ENCODE measurements around the gene C2CD4D. TPM values are rescaled to one million over a fixed set of nuclear protein-coding genes. Genes with fewer than 3 reads are reported as not detected.
A peak's percentile ranks its signal among the peaks of the same experiment; 100 is the strongest.

The C2CD4D gene
- total RNA-seq, 1 experiment from 2014 or later: not detected

DNA sequence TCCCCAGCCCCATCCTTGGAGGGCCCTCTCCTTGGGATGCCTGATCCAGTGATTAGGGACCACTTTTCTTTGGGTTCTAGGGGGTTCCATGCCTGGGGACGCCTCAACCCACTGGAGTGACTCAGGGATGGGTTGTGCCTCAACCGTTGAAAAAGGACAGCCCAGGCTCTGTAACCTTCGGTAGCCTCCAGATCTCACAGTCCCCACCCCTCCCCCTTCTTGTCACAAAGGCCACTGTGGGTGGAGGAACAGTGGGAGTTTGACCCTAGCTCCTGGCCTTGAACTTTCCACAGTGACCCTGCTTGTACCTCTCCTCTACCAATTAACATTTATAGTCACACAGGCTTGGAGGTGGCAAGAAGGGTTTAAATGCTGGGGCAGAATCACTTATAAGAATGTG lies 5.4 kb downstream of the C2CD4D start:
- DNase-seq (ENCODE audit: low read depth): no peak

DNA sequence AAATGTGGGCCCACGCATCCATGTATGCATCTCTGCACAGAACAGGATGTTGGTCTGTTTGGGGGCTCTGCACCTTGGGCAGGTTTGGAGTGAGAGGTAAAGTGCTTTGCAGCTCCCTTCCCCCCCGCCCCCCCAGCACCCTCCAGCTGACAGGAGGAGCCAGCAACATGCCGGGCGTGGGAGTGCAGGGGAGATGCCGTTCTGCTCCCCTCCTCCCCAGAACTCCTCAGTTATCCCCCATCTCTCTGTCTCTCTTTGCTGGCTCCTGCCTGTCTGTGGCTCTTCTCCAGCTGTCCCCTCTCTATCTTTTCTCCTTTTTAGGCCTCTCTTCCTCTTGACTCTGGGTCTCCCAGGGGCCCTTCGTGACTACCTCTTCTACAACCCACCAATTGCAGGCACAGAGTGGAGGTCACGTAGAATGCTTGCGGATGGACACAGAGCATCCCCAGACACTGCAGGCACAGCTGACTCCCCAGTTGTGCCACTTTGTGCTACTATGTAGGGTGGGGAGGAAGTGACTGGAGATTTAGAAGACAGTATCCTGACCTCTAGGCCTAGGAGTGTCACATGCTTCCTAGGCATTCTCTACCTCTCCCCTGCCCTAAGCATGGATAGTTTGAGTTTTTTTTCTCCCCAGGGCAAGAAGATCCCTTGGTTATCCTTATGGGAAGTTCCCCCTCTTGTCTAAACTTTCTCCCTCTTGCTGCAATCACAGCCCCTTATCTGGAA lies 6.3 kb downstream of the C2CD4D start:
- DNase-seq (ENCODE audit: low read depth): no peak

DNA sequence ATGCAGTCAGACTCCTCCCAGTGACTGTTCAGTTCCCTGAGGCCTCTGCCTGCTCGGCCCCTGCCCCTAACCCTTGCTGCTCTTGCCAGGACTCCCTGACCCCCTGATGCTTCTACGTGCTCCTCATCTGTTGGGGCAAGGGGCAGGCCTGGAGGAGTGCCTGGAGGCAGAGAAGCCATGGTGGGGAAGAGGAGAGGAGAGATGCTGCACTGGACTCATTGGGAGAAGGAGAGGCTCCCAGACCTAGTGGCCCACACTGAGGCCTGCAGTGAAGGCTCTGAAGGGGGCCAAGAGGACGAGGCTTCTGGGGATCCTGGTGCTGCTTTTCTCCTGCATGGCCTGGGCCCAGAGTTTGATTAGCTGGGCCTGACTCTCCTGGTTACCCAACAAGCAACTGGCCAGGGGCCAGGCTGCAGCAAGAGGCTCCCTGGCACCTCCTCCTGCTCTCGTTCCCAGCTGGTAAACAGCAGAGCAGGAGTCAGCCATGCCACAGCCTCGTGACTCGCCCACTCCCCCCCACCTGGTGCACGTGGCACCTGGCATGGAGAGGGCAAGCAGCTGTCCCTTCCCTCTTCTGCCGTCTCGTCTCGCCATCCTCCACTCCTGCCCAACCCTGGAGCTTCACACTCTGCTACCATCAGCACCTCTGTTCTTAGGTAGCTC lies 7.2 kb downstream of the C2CD4D start:
- DNase-seq (ENCODE audit: low read depth): peak; percentile 72

DNA sequence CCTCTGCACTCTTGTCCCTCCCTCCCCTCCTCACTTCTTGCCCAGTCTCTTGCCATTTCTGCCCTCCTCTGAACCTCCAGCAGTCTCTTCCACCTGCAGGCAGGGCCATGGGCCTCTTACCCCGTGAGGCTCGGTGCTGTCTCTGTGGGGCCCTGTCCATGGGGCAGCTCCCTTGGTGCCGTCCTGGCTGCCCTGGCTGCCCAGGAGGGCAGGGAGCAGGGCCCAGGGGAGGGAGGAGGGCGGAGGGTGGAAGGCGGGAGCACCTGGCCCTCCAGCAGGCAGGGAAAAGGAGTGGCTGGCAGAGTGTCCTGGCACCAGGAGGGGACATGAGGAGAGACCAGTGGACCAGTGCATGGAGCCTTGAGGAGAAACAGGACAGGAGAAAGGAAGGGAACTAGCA lies 8.0 kb downstream of the C2CD4D start, which contains the start of gene RORC:
Gene RORC (minus strand): TSS at position 198 of the 400 bp plus-strand sequence. CDS start 38 bp downstream, at position 160.
- DNase-seq (ENCODE audit: low read depth): no peak

DNA sequence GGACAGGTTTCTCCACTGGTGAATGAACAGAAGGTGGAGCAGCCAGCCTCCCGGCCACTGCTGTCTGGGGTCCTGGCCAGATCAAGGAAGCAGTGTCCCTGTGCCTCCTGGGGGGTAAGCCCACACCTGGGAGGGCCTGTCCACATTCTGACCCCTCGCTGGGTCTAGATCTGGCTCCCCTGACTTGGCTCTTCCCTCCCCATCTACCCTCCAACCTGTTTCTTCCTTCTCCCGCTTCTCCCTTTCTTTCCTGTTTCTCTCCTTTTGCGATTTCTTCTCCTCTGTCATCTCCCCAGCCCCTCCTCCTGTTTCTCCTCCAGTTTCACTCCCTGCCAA lies 8.4 kb downstream of the C2CD4D start:
- no peak for DNase-seq (ENCODE audit: low read depth)

DNA sequence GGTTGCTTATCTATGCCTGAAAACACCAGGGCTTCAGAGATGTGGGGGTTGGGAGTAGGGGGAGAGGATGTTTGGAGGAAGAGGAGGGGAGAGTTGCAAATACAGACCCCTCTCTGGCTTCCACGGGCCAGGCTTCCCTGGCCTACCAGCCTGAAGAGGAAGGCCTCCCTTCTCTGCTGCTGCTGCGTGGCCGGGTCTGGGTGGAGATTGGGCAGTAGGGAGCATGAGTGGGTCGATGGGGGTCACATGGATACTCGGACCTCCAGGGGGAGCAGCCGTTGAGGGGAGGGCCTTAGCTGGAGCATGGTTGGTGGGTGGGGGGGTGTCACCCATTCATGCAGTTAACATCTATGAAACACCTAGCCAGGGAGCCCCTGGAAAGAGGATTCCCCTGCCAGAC lies 9.6 kb downstream of the C2CD4D start:
- DNase-seq (ENCODE audit: low read depth): no peak

DNA sequence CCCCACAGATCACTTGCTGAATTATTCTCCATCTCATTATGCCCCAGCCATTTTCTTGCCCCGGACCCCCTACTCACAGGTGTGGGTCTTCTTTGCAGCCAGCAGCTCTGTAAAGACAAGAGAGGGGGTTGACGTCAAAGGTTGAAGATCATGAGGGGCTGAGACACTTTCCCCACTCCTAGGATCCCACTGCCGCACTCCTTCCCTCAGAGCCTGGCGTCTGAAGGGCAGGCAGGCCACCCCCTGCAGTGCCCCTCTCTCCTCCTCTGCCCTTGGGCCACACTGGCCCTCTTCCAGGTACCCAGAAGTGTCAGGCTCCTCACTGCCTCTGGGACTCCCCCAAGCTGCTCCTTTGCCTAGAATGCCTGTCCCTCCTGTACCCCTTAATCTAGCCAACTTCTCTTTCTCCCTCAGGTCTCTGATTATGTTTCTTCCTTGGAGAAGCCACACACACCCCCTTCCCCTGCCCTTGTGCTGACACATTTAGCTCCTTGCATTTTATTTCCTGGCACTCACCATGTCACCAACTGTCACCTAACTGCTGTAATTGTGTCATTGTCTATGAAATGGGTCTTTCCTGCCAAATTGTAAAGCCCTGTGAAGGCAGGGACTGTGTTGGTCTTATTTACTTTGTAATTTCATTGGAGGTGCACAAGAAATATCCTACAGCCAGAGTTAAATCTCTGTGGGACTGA lies 10.1 kb downstream of the C2CD4D start:
- DNase-seq (ENCODE audit: low read depth): no peak

DNA sequence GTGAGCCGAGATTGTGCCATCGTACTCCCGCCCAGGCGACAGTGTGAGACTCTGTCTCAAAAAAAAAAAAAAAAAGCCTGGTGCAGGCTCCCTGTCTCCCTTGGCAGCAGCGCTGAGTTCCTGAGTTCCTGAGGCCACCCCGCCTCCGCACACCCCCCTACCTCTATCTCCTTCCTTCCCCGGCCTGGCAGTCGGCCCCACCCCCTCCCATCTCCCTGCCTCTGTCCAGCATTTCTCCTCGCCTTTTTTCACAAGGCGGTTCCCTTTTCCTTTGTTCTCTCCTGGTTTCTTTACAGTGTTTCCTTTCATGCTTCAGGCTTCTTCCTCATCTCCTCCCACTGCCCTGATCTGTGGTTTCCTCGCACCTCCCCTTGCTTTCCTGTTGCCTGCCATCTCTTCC lies 10.7 kb downstream of the C2CD4D start:
- DNase-seq (ENCODE audit: low read depth): no peak

DNA sequence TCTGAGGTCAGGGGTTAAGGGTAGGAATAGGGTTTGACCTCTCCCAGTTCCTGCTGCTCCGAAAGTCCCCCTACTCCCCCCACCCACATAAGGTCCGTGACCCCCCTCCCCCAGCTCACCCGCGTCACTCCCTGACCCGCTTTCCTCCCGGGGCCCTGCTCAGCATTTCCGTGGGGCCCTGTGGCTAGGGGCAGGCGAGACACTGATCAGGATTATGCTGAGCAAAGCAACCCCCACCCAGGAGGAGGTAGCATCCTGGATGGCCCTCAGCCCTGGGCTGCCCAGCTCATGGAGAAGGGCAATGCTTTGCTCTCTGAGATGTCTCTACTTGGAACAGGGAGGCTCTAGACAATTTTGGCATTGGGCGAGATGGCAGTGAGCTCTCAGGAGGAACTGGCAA lies 11.8 kb downstream of the C2CD4D start:
- DNase-seq (ENCODE audit: low read depth): no peak

DNA sequence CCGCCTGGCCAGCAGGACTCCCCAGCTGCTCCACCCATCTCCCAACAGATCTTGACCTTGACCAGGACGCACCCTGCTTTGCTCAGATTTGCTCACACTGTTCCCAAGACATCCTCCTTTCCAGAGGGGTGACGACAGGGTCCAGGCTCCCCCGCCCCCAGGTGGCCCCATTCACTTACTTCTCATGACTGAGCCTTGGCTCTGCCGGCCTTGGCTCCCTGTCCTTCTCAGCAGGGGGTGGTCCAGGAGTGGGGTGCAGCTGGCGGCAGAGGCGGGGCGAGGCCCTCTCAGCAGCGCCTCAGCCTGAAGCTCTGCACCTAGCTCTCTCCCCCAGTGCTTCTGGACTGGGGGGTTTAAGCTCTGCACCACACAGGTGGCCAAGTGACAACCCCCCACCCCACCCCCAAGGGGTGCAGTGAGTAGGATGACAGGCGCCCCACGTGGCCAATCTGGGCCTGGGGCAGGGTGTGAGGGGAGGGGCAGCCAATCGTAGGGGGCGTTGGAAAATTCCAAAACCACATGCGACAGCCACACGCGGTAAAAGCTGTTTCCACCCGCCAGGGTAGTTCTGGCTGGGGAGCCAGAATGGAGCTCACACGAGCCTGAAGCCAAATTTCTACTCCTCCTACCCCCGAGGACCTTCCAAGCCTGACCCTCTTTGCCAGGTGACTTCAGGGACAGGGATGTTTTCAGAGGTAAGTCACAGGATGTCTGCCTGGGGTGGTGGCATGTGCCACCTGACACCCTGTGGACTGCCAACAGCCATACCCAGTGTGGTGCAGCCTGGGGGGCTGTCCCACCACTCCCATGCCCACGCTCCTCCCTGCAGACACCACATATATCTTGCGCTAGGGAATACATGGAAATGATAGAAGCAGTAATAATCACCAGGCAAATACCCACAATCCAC lies 13.6 kb downstream of the C2CD4D start:
- DNase-seq (ENCODE audit: low read depth): no peak

DNA sequence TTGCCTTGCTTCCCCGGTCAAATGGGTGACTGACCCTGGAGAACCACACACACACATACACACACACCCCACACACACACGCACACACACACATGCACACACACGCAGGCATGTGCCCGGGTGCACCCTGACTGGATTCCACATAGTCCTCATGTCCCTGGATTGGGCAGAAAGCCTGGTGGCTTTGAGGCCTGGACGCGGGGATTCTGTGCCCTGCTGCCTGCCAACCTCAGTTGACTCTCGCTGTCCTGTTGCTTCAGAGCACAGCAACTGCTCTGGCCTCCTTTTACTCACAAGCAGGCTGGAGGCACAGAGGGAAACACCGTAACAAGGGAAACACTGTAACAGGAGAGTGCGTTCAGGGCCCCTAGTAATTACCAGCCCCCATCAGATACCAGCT lies 14.4 kb downstream of the C2CD4D start:
- no peak for DNase-seq (ENCODE audit: low read depth)

DNA sequence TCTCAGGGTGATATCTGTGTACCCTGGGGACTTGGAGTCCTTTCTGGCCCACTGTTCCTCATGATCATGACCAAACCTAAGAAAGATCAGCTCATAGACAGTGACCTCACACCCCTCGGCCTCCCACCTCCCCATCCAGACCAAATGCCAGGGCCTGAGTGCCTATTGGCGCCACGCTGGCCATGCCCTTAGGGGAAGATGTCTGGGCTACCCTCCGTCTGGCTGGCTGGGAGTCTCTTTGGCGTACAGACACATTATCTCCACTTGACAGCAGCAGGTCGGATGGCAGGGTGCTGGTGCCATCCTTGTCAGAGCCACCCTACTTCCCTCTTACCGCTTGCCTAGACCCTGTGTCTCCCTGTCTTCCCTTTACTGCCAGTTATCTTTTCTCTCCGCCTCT lies 16.4 kb downstream of the C2CD4D start:
- no peak for DNase-seq (ENCODE audit: low read depth)

DNA sequence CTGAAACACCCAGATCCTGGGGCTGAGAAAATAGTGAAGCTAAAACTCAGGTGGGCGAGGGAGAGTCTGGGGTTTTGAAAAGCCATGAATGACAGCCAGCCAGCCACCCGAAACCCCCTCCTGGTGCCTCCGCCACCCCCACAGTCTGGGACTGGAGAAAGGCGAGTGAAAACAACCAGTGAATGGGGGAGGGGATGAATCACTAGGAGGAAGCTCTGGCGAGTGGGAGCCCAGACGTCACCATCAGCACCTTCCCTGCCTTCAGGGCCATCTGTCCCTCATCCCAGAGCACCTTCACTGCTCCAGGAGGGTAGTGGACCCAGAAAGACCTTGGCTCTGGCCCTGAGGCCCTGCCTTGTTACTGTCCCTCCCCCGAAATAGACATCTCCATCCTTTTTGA lies 17.2 kb downstream of the C2CD4D start:
- no peak for DNase-seq (ENCODE audit: low read depth)

DNA sequence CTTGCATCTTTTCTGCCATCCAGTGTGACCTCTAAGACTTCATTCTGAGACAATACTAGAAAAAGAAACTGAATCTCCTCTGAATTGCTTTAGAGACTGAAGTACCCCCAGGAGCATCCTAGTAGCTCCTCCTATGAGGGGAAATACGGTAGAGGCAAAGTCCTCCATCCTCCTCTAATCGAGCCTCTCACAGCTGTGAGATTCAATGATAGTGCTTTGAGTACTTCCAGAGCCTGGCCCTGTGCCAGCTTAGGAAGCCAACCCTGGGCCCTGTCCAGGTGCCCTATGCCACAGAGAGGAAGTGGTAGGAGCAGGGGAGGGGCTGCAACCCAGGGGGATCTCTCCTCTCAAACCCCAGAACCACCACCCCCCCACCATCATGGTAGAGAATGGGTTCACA lies 18.7 kb downstream of the C2CD4D start:
- DNase-seq (ENCODE audit: low read depth): peak; percentile 6

DNA sequence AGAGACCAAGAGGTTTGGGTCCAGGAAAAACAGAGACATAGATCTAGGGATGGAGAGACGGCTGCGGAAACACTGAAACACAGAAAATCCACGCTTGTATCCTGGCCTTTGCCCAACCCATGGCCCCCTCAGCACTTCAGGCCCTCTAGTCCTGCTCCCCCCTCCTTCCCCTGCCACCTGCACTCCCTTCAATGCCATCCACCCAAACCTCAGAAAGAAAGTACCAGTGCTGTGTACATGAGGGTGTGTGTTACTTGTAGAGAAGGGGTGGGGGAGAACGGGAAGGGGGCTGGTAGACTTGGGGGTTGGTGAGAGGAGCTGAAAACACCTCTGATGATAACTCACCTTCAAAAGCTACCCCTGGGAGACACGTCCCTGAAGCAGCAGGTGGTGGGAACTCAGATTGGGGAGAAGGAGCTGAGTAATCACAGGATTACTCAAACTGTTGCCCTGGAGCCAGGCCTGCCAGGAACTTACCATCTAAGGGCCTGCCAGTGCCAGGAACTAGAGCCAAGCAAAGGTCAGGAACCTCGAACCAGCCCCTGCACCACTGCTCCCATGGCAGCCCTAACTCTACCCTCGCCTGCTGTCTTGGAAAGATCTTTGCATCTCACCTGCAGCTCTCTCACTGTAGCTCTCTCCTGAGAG lies 19.5 kb downstream of the C2CD4D start:
- DNase-seq (ENCODE audit: low read depth): peak; percentile 15

DNA sequence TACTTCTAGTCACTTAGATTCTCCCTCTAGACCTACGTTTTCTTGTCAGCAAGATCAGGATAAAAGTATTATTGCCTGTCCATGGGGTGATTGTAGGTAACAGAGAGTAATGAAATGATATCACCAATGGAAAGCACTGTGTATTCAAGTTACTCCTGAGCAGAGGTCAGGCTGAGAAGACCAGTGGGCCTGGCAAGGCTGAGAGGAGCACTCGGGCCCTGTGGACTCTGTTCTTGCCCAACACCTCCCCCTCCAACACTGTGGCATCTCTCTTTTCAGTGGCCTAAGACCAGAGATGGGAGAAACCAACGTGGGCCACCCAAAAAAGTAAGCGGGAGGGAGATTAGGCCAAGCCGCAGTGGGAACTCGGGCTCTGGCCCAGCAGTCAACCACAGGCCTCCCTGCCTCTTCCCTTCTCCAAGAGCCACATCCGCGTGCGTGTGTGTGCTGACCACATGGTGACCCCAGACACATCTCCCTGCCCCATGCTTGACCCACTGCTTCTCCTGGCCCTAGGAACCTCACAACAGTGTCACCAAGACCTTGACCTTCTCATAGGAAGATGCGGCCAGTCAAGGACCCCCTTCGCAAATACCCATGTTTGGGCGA lies 20.3 kb downstream of the C2CD4D start:
- no peak for DNase-seq (ENCODE audit: low read depth)

DNA sequence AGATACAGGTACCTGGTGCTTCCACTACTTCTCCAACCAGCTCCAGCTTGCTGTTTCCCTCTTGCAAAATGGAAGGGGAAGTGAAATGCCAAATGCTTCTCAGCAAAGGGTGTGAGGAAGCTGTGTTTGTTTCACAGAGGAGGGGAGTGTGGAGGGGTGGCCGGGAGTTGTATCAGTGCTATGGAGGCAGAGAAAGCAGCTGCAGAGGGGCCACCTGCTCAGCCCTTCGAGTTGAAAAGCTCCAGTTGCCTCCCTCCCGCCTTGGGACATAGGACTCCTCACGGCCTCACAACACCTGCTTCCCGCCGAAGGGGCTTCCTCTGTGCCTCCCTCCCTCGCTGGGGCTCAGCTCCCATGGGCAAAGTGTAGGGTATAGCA lies 22.3 kb downstream of the C2CD4D start:
- DNase-seq (ENCODE audit: low read depth): no peak

DNA sequence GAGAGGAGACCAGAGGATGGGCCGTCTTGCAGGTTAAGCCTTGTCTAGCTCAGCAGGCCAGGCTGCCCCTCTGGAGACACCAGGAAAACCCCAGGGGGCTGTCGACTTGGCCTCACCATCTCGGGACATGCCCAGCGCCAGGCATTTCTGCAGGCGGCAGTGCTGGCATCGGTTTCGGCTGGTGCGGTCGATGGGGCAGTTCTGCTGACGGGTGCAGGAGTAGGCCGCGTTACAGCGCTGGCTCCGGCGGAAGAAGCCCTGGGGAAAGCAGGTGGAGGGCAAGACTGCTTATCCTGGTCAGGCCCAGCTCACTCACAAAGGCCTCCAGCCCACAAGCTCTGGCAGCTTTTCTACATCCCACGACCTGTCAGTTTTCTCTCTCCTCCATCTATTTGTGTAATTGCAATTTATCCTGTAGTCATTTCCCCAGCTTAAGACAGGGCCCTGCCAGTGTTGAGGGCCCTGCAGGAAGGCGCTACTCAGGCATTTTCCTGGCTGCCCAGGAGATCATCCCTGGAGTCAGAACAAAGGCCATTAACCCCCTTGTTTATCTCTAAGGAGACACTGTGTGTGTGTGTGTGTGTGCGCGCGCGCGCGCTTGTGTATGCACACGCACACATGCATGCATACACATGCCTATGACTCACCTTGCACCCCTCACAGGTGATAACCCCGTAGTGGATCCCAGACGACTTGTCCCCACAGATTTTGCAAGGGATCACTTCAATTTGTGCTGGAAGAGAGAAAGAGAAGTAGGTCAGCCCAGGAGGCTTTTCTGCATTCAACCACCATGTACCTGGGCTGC lies 22.9 kb downstream of the C2CD4D start:
- no peak for DNase-seq (ENCODE audit: low read depth)

DNA sequence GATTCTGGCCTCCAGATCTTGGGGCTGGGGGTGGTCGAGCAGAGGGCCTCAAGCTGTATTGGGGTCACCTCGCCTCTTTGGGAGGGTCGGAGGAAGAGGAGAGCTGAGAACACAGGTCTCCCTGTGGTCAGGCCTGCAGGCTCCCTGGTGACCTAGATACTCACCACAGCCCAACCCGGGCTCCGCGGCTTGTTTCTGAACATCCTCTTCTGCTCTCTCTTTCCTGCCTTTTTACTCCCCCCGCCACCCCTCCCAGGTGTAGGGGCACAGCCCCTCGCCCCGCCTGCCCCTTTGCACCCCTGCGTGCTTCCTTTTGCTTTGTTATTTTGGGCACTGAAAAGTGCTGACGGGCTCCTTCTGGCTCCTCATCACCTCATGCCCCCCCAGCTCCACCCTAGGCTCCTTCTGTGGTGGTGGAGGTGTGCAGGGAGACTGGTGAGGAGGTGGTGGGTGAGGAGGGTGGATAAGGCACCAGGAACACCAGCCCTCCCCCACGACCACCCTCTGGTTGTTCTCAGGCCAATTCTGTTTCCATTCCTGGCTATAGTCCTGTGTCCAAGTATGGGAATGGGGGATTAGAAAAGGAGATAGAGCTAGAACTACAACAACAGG lies 23.8 kb downstream of the C2CD4D start:
- no peak for DNase-seq (ENCODE audit: low read depth)

Measured in LHCN-M2 (cell line).